K562 (cell line): ENCODE data around the gene SRRM5. TPM values are rescaled to one million over a fixed set of nuclear protein-coding genes. Genes with fewer than 3 reads are reported as not detected.

Source experiments
- ATF4 ChIP-seq: fragments of 450-650 bp; formaldehyde crosslinking; IDR thresholded peaks from 2 replicates; pipeline ENCODE4 v1.4.0; 2022; ENCODE audit warnings: mild to moderate bottlenecking, moderate library complexity
- CBFB ChIP-seq: sonication (generic); formaldehyde crosslinking; IDR thresholded peaks from 2 replicates; pipeline ENCODE4 v1.4.0; 2020; ENCODE audit warnings: mild to moderate bottlenecking, missing genetic modification reagents
- CREBBP ChIP-seq: IDR thresholded peaks from one replicate; pipeline ENCODE4 v1.6.1; 2012; ENCODE audit warnings: low read depth, mild to moderate bottlenecking, control low read depth, inconsistent platforms, low read length
- DDX20 ChIP-seq: fragments of 450-650 bp; IDR thresholded peaks from 2 replicates; pipeline ENCODE4 v1.6.1; 2016; ENCODE audit warnings: missing genetic modification characterization, low read depth, mild to moderate bottlenecking, missing compliant biosample characterization, moderate library complexity
- E2F5 ChIP-seq: sonication (generic); formaldehyde crosslinking; IDR thresholded peaks from 2 replicates; pipeline ENCODE4 v1.8.0; 2022; ENCODE audit warnings: mild to moderate bottlenecking, missing genetic modification reagents
- L3MBTL2 ChIP-seq: fragments of 450-650 bp; IDR thresholded peaks from 2 replicates; pipeline ENCODE4 v1.6.1; 2016; ENCODE audit warnings: mild to moderate bottlenecking, moderate library complexity
- RREB1 ChIP-seq: fragments of 250-450 bp; sonication (Bioruptor Pico); IDR thresholded peaks from 2 replicates; pipeline ENCODE4 v1.4.0; 2020
- SNIP1 ChIP-seq: fragments of 450-650 bp; IDR thresholded peaks from 2 replicates; pipeline ENCODE4 v1.7.1; 2017; ENCODE audit warnings: low read depth, mild to moderate bottlenecking
- ZBTB49 ChIP-seq: sonication (generic); formaldehyde crosslinking; IDR thresholded peaks from 2 replicates; pipeline ENCODE4 v1.8.0; 2022; ENCODE audit warnings: missing genetic modification reagents, mild to moderate bottlenecking, borderline replicate concordance
- ZFP1 ChIP-seq: fragments of 450-650 bp; formaldehyde crosslinking; IDR thresholded peaks from 2 replicates; pipeline ENCODE4 v1.4.0; 2020; ENCODE audit warnings: mild to moderate bottlenecking, mixed read lengths
- ZFP30 ChIP-seq: fragments of 250-450 bp; sonication (Bioruptor Pico); IDR thresholded peaks from 2 replicates; pipeline ENCODE4 v1.8.0; 2022; ENCODE audit warnings: moderate library complexity, mild to moderate bottlenecking, inconsistent platforms, borderline replicate concordance
- ZNF165 ChIP-seq: fragments of 250-450 bp; sonication (Bioruptor Pico); IDR thresholded peaks from 2 replicates; pipeline ENCODE4 v1.4.0; 2020; ENCODE audit warnings: borderline replicate concordance
- ZNF224 ChIP-seq: sonication (generic); formaldehyde crosslinking; IDR thresholded peaks from 2 replicates; pipeline ENCODE4 v1.8.0; 2022; ENCODE audit warnings: mild to moderate bottlenecking, missing genetic modification reagents
- ZNF232 ChIP-seq: sonication (generic); formaldehyde crosslinking; IDR thresholded peaks from 2 replicates; pipeline ENCODE4 v1.8.0; 2022; ENCODE audit warnings: mild to moderate bottlenecking, missing genetic modification reagents
- ZNF655 ChIP-seq: fragments of 250-450 bp; sonication (Bioruptor Pico); IDR thresholded peaks from 2 replicates; pipeline ENCODE4 v1.5.0; 2021
- ZNF77 ChIP-seq: fragments of 250-450 bp; sonication (Bioruptor Pico); IDR thresholded peaks from 2 replicates; pipeline ENCODE4 v1.5.0; 2020
- polyA plus RNA-seq, 8 experiments: library from polyadenylated mRNA; depleted of rRNA in 4 of 8; stranded (reverse) in 5 of 8; unstranded in 3 of 8; fragments of >200 nt; fragmentation: Nextera tagmentation in 2 of 8; fragmentation: Illumina TruSeq in 1 of 8; extraction: Ambion mirVana in 2 of 8; extraction: Trizol in 1 of 8; gene quantifications; 2 replicates each; pipeline versions ENCODE4 v1.2.1 to v1.2.3, GENCODE V29; 2011 to 2014; ENCODE audit warnings: inconsistent platforms in 1 of 8, missing spikeins in 1 of 8
- total RNA-seq, 7 experiments: library from RNA; depleted of rRNA in 6 of 7; stranded (reverse); fragments of >200 nt in 6 of 7; fragmentation: Illumina TruSeq in 2 of 7; extraction: Trizol in 2 of 7; gene quantifications; 2 replicates each; pipeline versions ENCODE4 v1.2.1 to v1.2.3, GENCODE V29; 2011 to 2021; ENCODE audit warnings: low replicate concordance in 1 of 7

The SRRM5 gene
- total and polyA plus RNA-seq, 9 of the 15 experiments (the other 6 are each of a cell fraction or from before 2014, with no cell fraction given) = 0.09 to 0.45 (median 0.18) TPM; not detected in 2

GRCh38 chr19:43594710-43595604, 16.9 kb upstream of the SRRM5 start (continued):
- TF ChIP-seq RREB1 (CRISPR knock-in tag) (no peak), ZFP1 (no peak), SNIP1 (no peak), ZNF655 (CRISPR knock-in tag) (no peak), ATF4 (no peak), ZBTB49 (CRISPR knock-in tag) (no peak), CBFB (CRISPR knock-in tag) (peak; percentile 81), ZNF232 (CRISPR knock-in tag) (no peak), ZNF77 (CRISPR knock-in tag) (no peak), ZFP30 (no peak), CREBBP (no peak), DDX20 (tag) (no peak), L3MBTL2 (0 out of 2 replicates have a peak, but pooled peaks have one; percentile 27), E2F5 (no peak), ZNF224 (CRISPR knock-in tag) (peak; percentile 17; the same call in 1 of the 2 replicates), ZNF165 (CRISPR knock-in tag) (0 out of 2 replicates have a peak, but pooled peaks have one; percentile 59)
